GM12878 (cell line): ENCODE measurements around the gene OTOP3. TPM values are rescaled to one million over a fixed set of nuclear protein-coding genes. Genes with fewer than 3 reads are reported as not detected.

Experiments
- ATAC-seq: fragments of 200-7000 bp; cut with Tn5 transposase; 3 replicates; pipeline ENCODE4 v1.9.1; 2020; ENCODE audit warnings: mild to moderate bottlenecking, moderate library complexity
- BruUV-seq: library from RNA; stranded (reverse); fragments of 400-500 nt; replicated peaks from 2 replicates; lab custom pipeline; 2021; lab: Mats Ljungman, UMichigan
- CTCF ChIA-PET: fragments of 300-600 bp; sonication (Branson Sonifier 250); formaldehyde crosslinking; extraction: SDS; loops from one replicate; lab custom pipeline; 2021; ENCODE audit warnings: inconsistent platforms; lab: Yijun Ruan, JAX
- POLR2A ChIA-PET: fragments of 350-600 bp; formaldehyde crosslinking; extraction: SDS; loops from one replicate; lab custom pipeline; 2021; ENCODE audit warnings: inconsistent platforms; lab: Charles Lee
- RAD21 ChIA-PET: fragments of 300-600 bp; sonication (Branson Sonifier 250); formaldehyde crosslinking; loops from one replicate; lab custom pipeline; 2023; ENCODE audit warnings: antibody characterized with exemption; ENCODE audit not compliant: unreplicated experiment; lab: Charles Lee
- SMC1A ChIA-PET: fragments of 300-600 bp; sonication (Branson Sonifier 250); formaldehyde crosslinking; loops from one replicate; lab custom pipeline; 2023; ENCODE audit not compliant: unreplicated experiment, uncharacterized antibody; lab: Charles Lee
- DNase-seq: peaks from one replicate; pipeline ENCODE4 v3.0.0-alpha.2; 2011; ENCODE audit warnings: low read depth, low spot score
- FAIRE-seq: peaks from 3 replicates; lab custom pipeline; 2011; peaks lifted over from hg19 to GRCh38; lab: Jason Lieb, UNC
- H2AFZ ChIP-seq: 2 replicates; pipeline ENCODE4 v1.6.0; 2011; ENCODE audit warnings: low read depth, low read length, control low read depth; ENCODE audit not compliant: control insufficient read depth
- H3K27ac ChIP-seq: 2 replicates; pipeline ENCODE4 v1.5.1; 2011; ENCODE audit warnings: control low read depth; ENCODE audit not compliant: control insufficient read depth, insufficient read depth
- H3K27me3 ChIP-seq, 2 experiments: replicated peaks in 1 of 2; 2 replicates each; pipeline versions ENCODE4 v1.6.0 to v1.6.1; 2011; ENCODE audit warnings: low read length in 1 of 2; ENCODE audit not compliant: control insufficient read depth in 2 of 2, insufficient read depth in 2 of 2
- H3K36me3 ChIP-seq, 2 experiments: 2 replicates each; pipeline ENCODE4 v1.5.1; 2011; ENCODE audit warnings: low read length in 1 of 2; ENCODE audit not compliant: control insufficient read depth in 2 of 2, insufficient read depth in 2 of 2
- H3K4me1 ChIP-seq: 2 replicates; pipeline ENCODE4 v1.6.1; 2011; ENCODE audit warnings: mild to moderate bottlenecking, low read length, moderate library complexity, mixed read lengths; ENCODE audit not compliant: control insufficient read depth, insufficient read depth
- H3K4me2 ChIP-seq: 2 replicates; pipeline ENCODE4 v1.6.0; 2011; ENCODE audit warnings: control low read depth; ENCODE audit not compliant: control insufficient read depth, insufficient read depth
- H3K4me3 ChIP-seq: fragments of 200-600 bp; sonication (generic); 2 replicates; pipeline ENCODE4 v1.5.1; 2016
- H3K79me2 ChIP-seq: 2 replicates; pipeline ENCODE4 v1.6.0; 2011; ENCODE audit warnings: low read length; ENCODE audit not compliant: control insufficient read depth, insufficient read depth
- H3K9ac ChIP-seq: 2 replicates; pipeline ENCODE4 v1.8.0; 2011; ENCODE audit warnings: low read length, control low read depth, mixed read lengths; ENCODE audit not compliant: control insufficient read depth, insufficient read depth
- H3K9me3 ChIP-seq: replicated peaks from 3 replicates; pipeline ENCODE4 v1.5.1; 2011; ENCODE audit warnings: mild to moderate bottlenecking, low read length; ENCODE audit not compliant: control insufficient read depth, insufficient read depth
- H4K20me1 ChIP-seq: 2 replicates; pipeline ENCODE4 v1.6.0; 2011; ENCODE audit not compliant: control insufficient read depth, insufficient read depth
- BCL11A ChIP-seq: IDR thresholded peaks from 2 replicates; pipeline ENCODE4 v1.6.1; 2011; ENCODE audit warnings: low read depth, low read length
- BMI1 ChIP-seq: fragments of 450-650 bp; IDR thresholded peaks from 2 replicates; pipeline ENCODE4 v1.6.1; 2016; ENCODE audit warnings: mild to moderate bottlenecking, moderate library complexity, borderline replicate concordance
- CHD4 ChIP-seq: fragments of 200-600 bp; sonication (generic); IDR thresholded peaks from 2 replicates; pipeline ENCODE4 v1.6.1; 2016; ENCODE audit warnings: mild to moderate bottlenecking
- FOXK2 ChIP-seq: fragments of 450-650 bp; IDR thresholded peaks from 2 replicates; pipeline ENCODE4 v1.6.1; 2017; ENCODE audit warnings: mild to moderate bottlenecking, moderate library complexity
- POLR2AphosphoS2 ChIP-seq: IDR thresholded peaks from 2 replicates; pipeline ENCODE4 v1.6.1; 2011; ENCODE audit warnings: low read depth, mild to moderate bottlenecking, low read length, improper control_type of control experiment, moderate library complexity
- RAD51 ChIP-seq: fragments of 450-650 bp; IDR thresholded peaks from 2 replicates; pipeline ENCODE4 v1.6.1; 2016; ENCODE audit warnings: moderate library complexity, mild to moderate bottlenecking, inconsistent platforms
- SPI1 ChIP-seq: IDR thresholded peaks from 2 replicates; pipeline ENCODE4 v1.6.1; 2011; ENCODE audit warnings: low read depth, mild to moderate bottlenecking, low read length, moderate library complexity, borderline replicate concordance; ENCODE audit not compliant: insufficient read depth
- STAT3 ChIP-seq: IDR thresholded peaks from 2 replicates; pipeline ENCODE4 v1.6.1; 2011; ENCODE audit warnings: low read depth, low read length, improper control_type of control experiment
- SUZ12 ChIP-seq: fragments of 200-600 bp; sonication (generic); IDR thresholded peaks from one replicate; pipeline ENCODE4 v1.6.1; 2018; ENCODE audit warnings: antibody characterized with exemption, mild to moderate bottlenecking; ENCODE audit not compliant: unreplicated experiment
- TAF1 ChIP-seq: IDR thresholded peaks from 2 replicates; pipeline ENCODE4 v1.6.1; 2011; ENCODE audit warnings: mild to moderate bottlenecking, low read depth, low read length, borderline replicate concordance
- TBL1XR1 ChIP-seq: IDR thresholded peaks from 2 replicates; pipeline ENCODE4 v1.6.1; 2012; ENCODE audit warnings: low read depth, low read length, improper control_type of control experiment
- WGBS: methylation state at CpG from one replicate; pipeline ENCODE4 v1.1.6; 2016; ENCODE audit warnings: low lambda C conversion rate; ENCODE audit not compliant: insufficient replicate concordance, insufficient coverage; ENCODE audit errors: missing lambda C conversion rate; 5-methylcytosine and 5-hydroxymethylcytosine counted together
- in situ Hi-C: fragments of 300-500 bp; cut with MboI; formaldehyde crosslinking; loops from 9 replicates; pipeline ENCODE4 v1.14.3; 2018; ENCODE audit warnings: mixed read lengths
- intact Hi-C: fragments of 100-400 bp; cut with micrococcal nuclease; formaldehyde crosslinking; loops from one replicate; pipeline ENCODE4 v1.14.2; 2022; ENCODE audit not compliant: unreplicated experiment
- polyA plus RNA-seq, 11 experiments: library from polyadenylated mRNA; depleted of rRNA in 4 of 11; unstranded in 6 of 11; stranded (reverse) in 5 of 11; fragments of >200 nt; fragmentation: Nextera tagmentation in 4 of 11; fragmentation: Illumina TruSeq in 1 of 11; extraction: Ambion mirVana in 4 of 11; extraction: Trizol in 1 of 11; gene quantifications; 1 replicate in 1 of 11; 2 replicates in 10 of 11; pipeline versions ENCODE4 v1.2.1 to v1.2.3, GENCODE V29; 2011 to 2016; ENCODE audit warnings: inconsistent platforms in 2 of 11, missing spikeins in 2 of 11, low read depth in 1 of 11
- total RNA-seq, 4 experiments: library from RNA; depleted of rRNA in 3 of 4; stranded (reverse); fragments of >200 nt in 3 of 4; fragmentation: Illumina TruSeq in 1 of 4; extraction: Trizol in 1 of 4; gene quantifications; 2 replicates each; pipeline versions ENCODE4 v1.2.1 to v1.2.3, GENCODE V29; 2013 to 2021
- TF ChIP-seq, protein P1 (sequence below): IDR thresholded peaks from 2 replicates; pipeline ENCODE4 v1.6.1; 2012; ENCODE audit warnings: low read depth, low read length, improper control_type of control experiment
- TF ChIP-seq, protein P2 (sequence below): fragments of 450-650 bp; IDR thresholded peaks from 2 replicates; pipeline ENCODE4 v1.6.1; 2014; ENCODE audit warnings: mild to moderate bottlenecking

The OTOP3 gene
- total and polyA plus RNA-seq, 10 of the 15 experiments (the other 5 are each of a cell fraction or from before 2014, with no cell fraction given) = 0.03 to 0.06 TPM; not detected in 8

DNA sequence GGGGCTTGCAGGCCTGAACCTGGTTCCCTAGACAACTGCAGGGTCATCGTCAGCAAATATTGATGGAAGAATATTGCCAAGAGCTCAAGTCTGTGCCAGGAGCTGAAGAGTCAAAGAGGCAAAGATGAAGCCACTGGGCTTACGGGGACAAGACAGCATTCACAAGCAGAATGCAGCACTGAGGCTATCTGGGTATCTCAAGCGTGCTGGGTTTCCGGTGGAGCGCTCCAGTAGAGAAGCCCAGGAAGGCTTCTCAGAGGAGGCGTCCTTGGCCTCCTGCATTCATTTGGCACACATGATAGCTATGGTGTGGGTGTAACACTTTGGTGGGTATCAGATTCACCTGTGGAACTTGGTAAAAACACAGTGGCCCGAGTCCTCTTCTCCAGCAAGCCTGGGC is 45.1 kb upstream of the OTOP3 start (continued):
- TF ChIP-seq BMI1 = no peak
- TF ChIP-seq SUZ12 = no peak

DNA sequence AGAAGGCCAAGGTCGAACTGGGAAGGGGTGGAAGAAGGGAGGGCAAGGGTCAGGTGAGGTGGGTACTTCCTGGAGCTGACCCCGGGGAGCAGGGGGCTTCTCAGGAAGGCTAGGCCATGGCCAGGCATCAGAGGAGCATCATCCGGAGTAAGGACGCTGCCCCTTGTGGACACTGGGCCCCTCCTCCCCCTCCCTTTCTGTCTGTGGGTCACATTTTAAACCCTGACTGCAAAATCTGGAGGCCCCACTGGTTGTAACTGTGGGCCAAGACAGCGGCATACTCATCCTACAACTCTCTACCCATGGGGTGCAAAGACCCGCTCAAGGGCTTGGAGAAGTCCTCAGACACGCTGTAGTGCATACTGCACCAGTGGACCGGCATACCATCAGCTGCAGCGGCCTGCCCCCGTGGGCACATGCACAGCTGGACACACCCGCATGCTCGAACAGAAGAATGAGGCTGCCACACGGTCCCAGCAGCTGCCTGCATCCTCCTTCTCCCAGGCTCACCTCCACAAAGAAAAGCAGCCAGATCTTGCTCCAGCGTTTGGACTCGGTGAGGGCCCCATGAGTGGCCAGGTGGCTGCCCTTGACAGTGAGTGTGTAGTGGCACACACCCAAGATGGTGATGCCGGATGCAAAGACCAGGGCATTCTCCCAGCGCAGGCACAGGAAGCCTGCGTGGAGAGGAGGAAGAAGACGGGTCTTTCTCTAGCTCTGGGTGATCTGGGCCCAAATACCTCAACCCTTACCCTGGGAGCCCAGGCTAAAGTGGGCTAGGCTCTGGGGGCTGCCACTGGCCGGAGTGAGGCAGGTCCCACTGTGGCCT is 43.5 kb upstream of the OTOP3 start:
- DNase-seq (no peak), ATAC-seq (no peak), FAIRE-seq (no peak)
- H2AFZ ChIP-seq = no peak overlapping the region
- H3K4me2 ChIP-seq = no peak overlapping the region
- no peaks in the 10 kb centered on the region for H3K9me3 ChIP-seq
- ChIA-PET RAD21 (no interaction called here), SMC1A (no interaction called here)
- H3K4me3 ChIP-seq = no peak overlapping the region
- WGBS = 46% methylated on average over 20 of the region's 20 CpGs
- intact Hi-C loops = no loop called here
- H3K4me1 ChIP-seq = no peaks in the 10 kb centered on the region
- in situ Hi-C loops = no loop called here
- no peaks in the 10 kb centered on the region for H3K79me2 ChIP-seq
- H3K36me3 ChIP-seq = no peaks in the 10 kb centered on the region
- no peak for TF ChIP-seq STAT3
- no peak for TF ChIP-seq SPI1
- TF ChIP-seq, protein P1, sequence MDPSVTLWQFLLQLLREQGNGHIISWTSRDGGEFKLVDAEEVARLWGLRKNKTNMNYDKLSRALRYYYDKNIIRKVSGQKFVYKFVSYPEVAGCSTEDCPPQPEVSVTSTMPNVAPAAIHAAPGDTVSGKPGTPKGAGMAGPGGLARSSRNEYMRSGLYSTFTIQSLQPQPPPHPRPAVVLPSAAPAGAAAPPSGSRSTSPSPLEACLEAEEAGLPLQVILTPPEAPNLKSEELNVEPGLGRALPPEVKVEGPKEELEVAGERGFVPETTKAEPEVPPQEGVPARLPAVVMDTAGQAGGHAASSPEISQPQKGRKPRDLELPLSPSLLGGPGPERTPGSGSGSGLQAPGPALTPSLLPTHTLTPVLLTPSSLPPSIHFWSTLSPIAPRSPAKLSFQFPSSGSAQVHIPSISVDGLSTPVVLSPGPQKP = no peak
- no peak for TF ChIP-seq FOXK2
- no peak for TF ChIP-seq BCL11A
- TF ChIP-seq, protein P2, sequence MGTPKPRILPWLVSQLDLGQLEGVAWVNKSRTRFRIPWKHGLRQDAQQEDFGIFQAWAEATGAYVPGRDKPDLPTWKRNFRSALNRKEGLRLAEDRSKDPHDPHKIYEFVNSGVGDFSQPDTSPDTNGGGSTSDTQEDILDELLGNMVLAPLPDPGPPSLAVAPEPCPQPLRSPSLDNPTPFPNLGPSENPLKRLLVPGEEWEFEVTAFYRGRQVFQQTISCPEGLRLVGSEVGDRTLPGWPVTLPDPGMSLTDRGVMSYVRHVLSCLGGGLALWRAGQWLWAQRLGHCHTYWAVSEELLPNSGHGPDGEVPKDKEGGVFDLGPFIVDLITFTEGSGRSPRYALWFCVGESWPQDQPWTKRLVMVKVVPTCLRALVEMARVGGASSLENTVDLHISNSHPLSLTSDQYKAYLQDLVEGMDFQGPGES = no peak
- TF ChIP-seq POLR2AphosphoS2 = no peak
- TF ChIP-seq RAD51 = no peak
- no peak for TF ChIP-seq TAF1
- no peak for TF ChIP-seq TBL1XR1
- no peak for TF ChIP-seq CHD4
- TF ChIP-seq, all 136 proteins: peak for 0
- Histone ChIP-seq H4K20me1 (no peaks in the 10 kb centered on the region), H3K27ac (no peak overlapping the region), H3K9ac (no peak overlapping the region), H3K27me3 (peaks cover 4 to 9% of the 10 kb centered on the region in 2 experiments)
- BruUV-seq = no TSS peak
- ChIA-PET POLR2A (no interaction called here), CTCF (no interaction called here)
